Activated naive CD4-positive, alpha-beta T cell treated with anti-CD3 and anti-CD28 coated beads, Interleukin-2, amount 50 U/mL, for 24 hours (primary cell): Measurements from ENCODE around the gene KRTAP4-16.
"Not testable (repeated sequence)": the region's sequence is repeated elsewhere in the genome, so short reads cannot be mapped to it uniquely, and the experiment has no call there.

Experiments used
- H3K27ac Mint-ChIP-seq: one replicate; pipeline ENCODE4 v1.8.0; 2021; ENCODE audit warnings: mild to moderate bottlenecking, mixed read lengths
- H3K27me3 Mint-ChIP-seq: one replicate; pipeline ENCODE4 v1.8.0; 2021; ENCODE audit warnings: mixed read lengths
- H3K36me3 Mint-ChIP-seq: one replicate; pipeline ENCODE4 v1.8.0; 2021; ENCODE audit warnings: mixed read lengths
- H3K4me1 Mint-ChIP-seq: one replicate; pipeline ENCODE4 v1.8.0; 2021; ENCODE audit warnings: mixed read lengths
- H3K4me3 Mint-ChIP-seq: one replicate; pipeline ENCODE4 v1.8.0; 2021; ENCODE audit warnings: mild to moderate bottlenecking, mixed read lengths
- H3K9me3 Mint-ChIP-seq: one replicate; pipeline ENCODE4 v1.8.0; 2021; ENCODE audit warnings: mixed read lengths

The KRTAP4-16 gene

GRCh38 chr17:41065016-41065689, 36.9 kb downstream of the KRTAP4-16 start:
- H3K9me3 Mint-ChIP-seq, result not testable (repeated sequence)

GRCh38 chr17:41064301-41064700, 37.7 kb downstream of the KRTAP4-16 start:
- Mint-ChIP-seq H3K4me1 (no peaks in the 10 kb centered on the region), H3K9me3 (no peaks in the 10 kb centered on the region), H3K36me3 (no peaks in the 10 kb centered on the region), H3K27ac (no peak overlapping the region), H3K27me3 (peaks cover 11% of the 10 kb centered on the region), H3K4me3 (no peak overlapping the region)

More at GRCh38 chr17:41065016-41065689, 36.9 kb downstream of the KRTAP4-16 start:
- H3K27me3 Mint-ChIP-seq, H3K4me1 Mint-ChIP-seq, H3K27ac Mint-ChIP-seq, H3K4me3 Mint-ChIP-seq, H3K36me3 Mint-ChIP-seq: not testable (repeated sequence)

GRCh38 chr17:41063449-41063848, 38.6 kb downstream of the KRTAP4-16 start:
- peaks cover 16% of the 10 kb centered on the region for H3K27me3 Mint-ChIP-seq
- H3K4me3 Mint-ChIP-seq, result no peak overlapping the region
- peak overlapping the region; percentile 0 for H3K27ac Mint-ChIP-seq
- H3K9me3 Mint-ChIP-seq, result no peaks in the 10 kb centered on the region
- no peaks in the 10 kb centered on the region for H3K36me3 Mint-ChIP-seq
- no peaks in the 10 kb centered on the region for H3K4me1 Mint-ChIP-seq

GRCh38 chr17:41061964-41062363, 40.0 kb downstream of the KRTAP4-16 start:
- Mint-ChIP-seq H3K27ac (no peak overlapping the region), H3K4me3 (no peak overlapping the region), H3K4me1 (no peaks in the 10 kb centered on the region), H3K27me3 (peaks cover 20% of the 10 kb centered on the region), H3K9me3 (no peaks in the 10 kb centered on the region), H3K36me3 (no peaks in the 10 kb centered on the region)

- Mint-ChIP-seq H3K27me3 (peaks cover 25% of the 10 kb centered on the region), H3K36me3 (no peaks in the 10 kb centered on the region), H3K9me3 (no peaks in the 10 kb centered on the region), H3K4me3 (no peak within 1 kb of the TSS), H3K4me1 (no peaks in the 10 kb centered on the region), H3K27ac (no peak within 1 kb of the TSS)
These were observed 41.9 kb downstream of the KRTAP4-16 start, which contains the start of gene KRTAP2-3 for GRCh38 chr17:41060052-41060604. TSS of gene KRTAP2-3 (minus strand) at chr17:41060114. CDS start at chr17:41060050, 64 bp downstream.

GRCh38 chr17:41059276-41060051, 42.5 kb downstream of the KRTAP4-16 start:
- not testable (repeated sequence) for H3K36me3 Mint-ChIP-seq, H3K27ac Mint-ChIP-seq, H3K4me1 Mint-ChIP-seq, H3K4me3 Mint-ChIP-seq, H3K9me3 Mint-ChIP-seq
- H3K27me3 Mint-ChIP-seq, result peaks cover 26% of the 10 kb centered on the region

GRCh38 chr17:41058741-41059140, 43.3 kb downstream of the KRTAP4-16 start:
- Mint-ChIP-seq H3K4me3 (no peak overlapping the region), H3K36me3 (no peaks in the 10 kb centered on the region), H3K27ac (no peak overlapping the region), H3K9me3 (no peaks in the 10 kb centered on the region), H3K27me3 (peaks cover 26% of the 10 kb centered on the region), H3K4me1 (no peaks in the 10 kb centered on the region)

- Mint-ChIP-seq H3K36me3 (no peaks in the 10 kb centered on the region), H3K4me1 (no peaks in the 10 kb centered on the region), H3K27ac (no peak overlapping the region), H3K9me3 (no peaks in the 10 kb centered on the region), H3K27me3 (peaks cover 26% of the 10 kb centered on the region), H3K4me3 (no peak overlapping the region)
These were observed 44.5 kb downstream of the KRTAP4-16 start for GRCh38 chr17:41057547-41057946.

GRCh38 chr17:41055130-41055529, 46.9 kb downstream of the KRTAP4-16 start, which contains the start of gene KRTAP2-2:
TSS of gene KRTAP2-2 (minus strand) at chr17:41055230. CDS start at chr17:41055211, 19 bp downstream.
- H3K4me3 Mint-ChIP-seq, H3K27ac Mint-ChIP-seq, H3K9me3 Mint-ChIP-seq, H3K36me3 Mint-ChIP-seq, H3K4me1 Mint-ChIP-seq: not testable (repeated sequence)
- peaks cover 17% of the 10 kb centered on the region for H3K27me3 Mint-ChIP-seq

GRCh38 chr17:41054556-41054955, 47.5 kb downstream of the KRTAP4-16 start:
- H3K27ac Mint-ChIP-seq, H3K9me3 Mint-ChIP-seq, H3K4me1 Mint-ChIP-seq, H3K36me3 Mint-ChIP-seq, H3K4me3 Mint-ChIP-seq: not testable (repeated sequence)
- peaks cover 17% of the 10 kb centered on the region for H3K27me3 Mint-ChIP-seq

GRCh38 chr17:41054025-41054424, 48.0 kb downstream of the KRTAP4-16 start:
- Mint-ChIP-seq H3K4me1 (no peaks in the 10 kb centered on the region), H3K36me3 (no peaks in the 10 kb centered on the region), H3K4me3 (no peak overlapping the region), H3K9me3 (no peaks in the 10 kb centered on the region), H3K27ac (no peak overlapping the region), H3K27me3 (peaks cover 13% of the 10 kb centered on the region)

- no peaks in the 10 kb centered on the region for H3K36me3 Mint-ChIP-seq
- no peak overlapping the region for H3K27ac Mint-ChIP-seq
- no peak overlapping the region for H3K4me3 Mint-ChIP-seq
- no peaks in the 10 kb centered on the region for H3K4me1 Mint-ChIP-seq
- peaks cover 8% of the 10 kb centered on the region for H3K27me3 Mint-ChIP-seq
- no peaks in the 10 kb centered on the region for H3K9me3 Mint-ChIP-seq
These were observed 49.4 kb downstream of the KRTAP4-16 start for GRCh38 chr17:41052566-41052965.
